Prostate gland (tissue), 2 donors: ENCODE measurements around the gene EPHA2. TPM values are rescaled to one million over a fixed set of nuclear protein-coding genes. Genes with fewer than 3 reads are reported as not detected.

ENCODE experiments used
- DNase-seq: peaks from one replicate; pipeline ENCODE4 v3.0.0-alpha.2; 2019; ENCODE audit warnings: low spot score
- H3K27ac ChIP-seq, 2 donors: fragments of 200-600 bp; sonication (generic); 2 replicates each; pipeline ENCODE4 v1.5.1; 2017 to 2019
- H3K27me3 ChIP-seq: fragments of 200-600 bp; sonication (generic); replicated peaks from 2 replicates; pipeline ENCODE4 v1.5.1; 2019; ENCODE audit not compliant: insufficient read depth
- H3K36me3 ChIP-seq, 2 donors: fragments of 200-600 bp; sonication (generic); 1 replicate in 1 of 2; 2 replicates in 1 of 2; pipeline versions ENCODE4 v1.5.1 to v1.8.1; 2017 to 2019
- H3K4me1 ChIP-seq: fragments of 200-600 bp; sonication (generic); replicated peaks from 2 replicates; pipeline ENCODE4 v1.5.1; 2019
- H3K4me3 ChIP-seq, 2 donors: fragments of 200-600 bp; sonication (generic); 2 replicates each; pipeline ENCODE4 v1.5.1; 2017 to 2019
- H3K9me3 ChIP-seq: fragments of 200-600 bp; sonication (generic); 2 replicates; pipeline ENCODE4 v1.5.1; 2017
- POLR2A ChIP-seq: fragments of 450-650 bp; IDR thresholded peaks from one replicate; pipeline ENCODE4 v1.6.1; 2016; ENCODE audit warnings: antibody characterized with exemption, mild to moderate bottlenecking
- POLR2AphosphoS5 ChIP-seq: sonication (generic); formaldehyde crosslinking; IDR thresholded peaks from one replicate; pipeline ENCODE4 v1.6.1; 2017; ENCODE audit warnings: antibody characterized with exemption
- WGBS: methylation state at CpG from one replicate; pipeline ENCODE4 v1.1.5; 2018; 5-methylcytosine and 5-hydroxymethylcytosine counted together
- intact Hi-C: fragments of 100-400 bp; cut with DNase I; formaldehyde crosslinking; loops from one replicate; pipeline ENCODE4 v1.14.2; 2022
- total RNA-seq, 2 donors: library from RNA; depleted of rRNA; stranded (reverse); fragments of >200 nt; gene quantifications; one replicate each; pipeline ENCODE4 v1.1.0, GENCODE V29; 2016
- TF ChIP-seq, protein P1 (sequence below), 4 experiments: fragments of 200-600 bp in 2 of 4; fragments of 450-650 bp in 2 of 4; sonication (generic) in 2 of 4; IDR thresholded peaks; 1 replicate in 3 of 4; 2 replicates in 1 of 4; pipeline ENCODE4 v1.5.1; 2016 to 2019; ENCODE audit warnings: antibody characterized with exemption in 4 of 4, mild to moderate bottlenecking in 2 of 4, moderate library complexity in 2 of 4

The EPHA2 gene
- total RNA-seq, 2 donors from 2014 or later, result 14.8 to 17.7 TPM

DNA sequence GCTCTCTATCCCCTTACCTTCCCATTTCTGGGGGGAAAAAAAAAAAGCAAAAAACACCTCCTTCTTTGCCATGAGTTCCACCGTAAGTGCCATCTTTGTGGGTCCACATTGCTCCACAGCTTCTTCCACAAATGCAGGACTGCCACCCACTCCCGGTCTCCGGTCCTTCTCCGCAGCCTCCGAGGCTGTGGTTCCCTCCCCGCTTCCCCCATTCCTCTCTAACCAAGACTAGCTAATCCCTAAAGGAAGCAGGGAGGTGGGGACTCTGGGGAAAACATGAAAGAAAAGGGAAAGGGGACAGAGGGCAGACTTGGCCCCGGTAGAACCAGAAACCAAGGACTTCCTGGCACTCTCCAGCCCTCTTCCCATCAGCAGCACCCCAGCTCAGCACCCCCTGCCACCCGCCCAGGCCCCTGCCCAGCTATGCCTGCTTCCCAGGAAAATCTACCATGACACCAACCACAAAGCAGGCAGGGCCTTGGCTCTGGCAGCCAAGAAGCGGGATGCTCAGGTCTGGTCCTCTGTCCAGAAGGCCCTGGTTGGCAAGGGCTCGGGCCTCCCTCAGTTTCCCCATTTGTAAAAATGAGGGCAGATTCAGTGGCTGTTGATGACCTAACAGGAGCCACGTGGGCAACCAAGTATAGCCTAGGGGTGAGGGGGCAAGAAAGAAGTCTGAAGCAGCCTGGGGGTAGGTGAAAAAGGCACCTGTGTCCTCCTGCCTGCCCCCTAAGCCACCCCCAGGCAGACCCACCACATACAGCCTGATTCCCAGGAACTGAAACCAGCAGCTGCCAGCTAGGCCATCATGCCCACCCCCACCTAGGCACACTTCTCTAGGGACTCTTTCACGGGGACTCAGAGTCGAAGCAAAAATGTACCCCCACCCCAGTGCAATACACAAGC lies 2.5 kb downstream of the EPHA2 start:
- Histone ChIP-seq H3K36me3 (no peaks in the 10 kb centered on the region), H3K4me3 (peak overlapping the region; percentile 13 to 43), H3K27me3 (no peaks in the 10 kb centered on the region), H3K4me1 (no peaks in the 10 kb centered on the region), H3K9me3 (no peaks in the 10 kb centered on the region), H3K27ac (peak overlapping the region; percentile 69 to 76)
- TF ChIP-seq POLR2AphosphoS5, result no peak
- no peak for TF ChIP-seq POLR2A
- TF ChIP-seq, protein P1, sequence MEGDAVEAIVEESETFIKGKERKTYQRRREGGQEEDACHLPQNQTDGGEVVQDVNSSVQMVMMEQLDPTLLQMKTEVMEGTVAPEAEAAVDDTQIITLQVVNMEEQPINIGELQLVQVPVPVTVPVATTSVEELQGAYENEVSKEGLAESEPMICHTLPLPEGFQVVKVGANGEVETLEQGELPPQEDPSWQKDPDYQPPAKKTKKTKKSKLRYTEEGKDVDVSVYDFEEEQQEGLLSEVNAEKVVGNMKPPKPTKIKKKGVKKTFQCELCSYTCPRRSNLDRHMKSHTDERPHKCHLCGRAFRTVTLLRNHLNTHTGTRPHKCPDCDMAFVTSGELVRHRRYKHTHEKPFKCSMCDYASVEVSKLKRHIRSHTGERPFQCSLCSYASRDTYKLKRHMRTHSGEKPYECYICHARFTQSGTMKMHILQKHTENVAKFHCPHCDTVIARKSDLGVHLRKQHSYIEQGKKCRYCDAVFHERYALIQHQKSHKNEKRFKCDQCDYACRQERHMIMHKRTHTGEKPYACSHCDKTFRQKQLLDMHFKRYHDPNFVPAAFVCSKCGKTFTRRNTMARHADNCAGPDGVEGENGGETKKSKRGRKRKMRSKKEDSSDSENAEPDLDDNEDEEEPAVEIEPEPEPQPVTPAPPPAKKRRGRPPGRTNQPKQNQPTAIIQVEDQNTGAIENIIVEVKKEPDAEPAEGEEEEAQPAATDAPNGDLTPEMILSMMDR (IDR thresholded peaks at IDR 0.05), result no peak
- no peak for DNase-seq
- 48% methylated on average over 12 of the region's 13 CpGs for WGBS
- intact Hi-C loops, result no loop called here

DNA sequence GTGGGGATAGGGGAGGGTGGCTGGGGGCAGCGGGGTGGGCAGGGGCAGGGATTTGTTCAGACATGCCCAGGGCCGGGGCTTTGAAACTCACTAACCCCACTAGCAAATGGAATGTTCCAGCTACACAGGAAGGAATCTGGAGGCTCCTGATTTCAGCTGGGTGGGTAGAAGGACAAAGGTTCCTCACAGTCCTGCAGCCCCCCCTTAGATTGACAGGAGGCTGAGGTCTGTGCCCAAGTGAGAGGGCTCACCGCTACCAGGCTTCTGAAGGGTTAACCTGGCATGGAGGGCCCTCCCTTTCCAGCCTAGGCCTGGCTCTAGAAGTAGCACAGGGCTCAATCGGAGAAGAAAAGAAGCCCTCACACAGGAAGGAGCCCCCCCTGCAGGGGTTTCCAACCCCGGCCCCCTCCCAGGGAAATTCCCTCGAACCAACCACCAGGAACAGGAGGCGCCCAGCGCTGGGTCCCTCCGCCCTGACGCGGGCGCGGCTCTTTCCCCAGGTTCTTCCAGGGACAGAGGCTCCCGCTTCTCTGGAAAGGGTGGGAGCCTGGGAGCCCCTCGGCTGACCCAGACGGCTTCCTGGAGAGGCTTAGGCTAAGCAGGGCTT lies 3.3 kb downstream of the EPHA2 start:
- intact Hi-C loops, result no loop called here
- no peaks in the 10 kb centered on the region for H3K36me3 ChIP-seq
- H3K4me3 ChIP-seq, result peak overlapping the region in 1 of 2 donors; percentile 13
- WGBS, result 63% methylated on average over 16 of the region's 16 CpGs
- H3K4me1 ChIP-seq, result no peaks in the 10 kb centered on the region
- no peak for DNase-seq
- TF ChIP-seq POLR2A (no peak), POLR2AphosphoS5 (no peak)
- TF ChIP-seq, protein P1 (IDR thresholded peaks at IDR 0.05), result no peak
- no peaks in the 10 kb centered on the region for H3K27me3 ChIP-seq
- peak overlapping the region; percentile 69 to 76 for H3K27ac ChIP-seq
- no peaks in the 10 kb centered on the region for H3K9me3 ChIP-seq

DNA sequence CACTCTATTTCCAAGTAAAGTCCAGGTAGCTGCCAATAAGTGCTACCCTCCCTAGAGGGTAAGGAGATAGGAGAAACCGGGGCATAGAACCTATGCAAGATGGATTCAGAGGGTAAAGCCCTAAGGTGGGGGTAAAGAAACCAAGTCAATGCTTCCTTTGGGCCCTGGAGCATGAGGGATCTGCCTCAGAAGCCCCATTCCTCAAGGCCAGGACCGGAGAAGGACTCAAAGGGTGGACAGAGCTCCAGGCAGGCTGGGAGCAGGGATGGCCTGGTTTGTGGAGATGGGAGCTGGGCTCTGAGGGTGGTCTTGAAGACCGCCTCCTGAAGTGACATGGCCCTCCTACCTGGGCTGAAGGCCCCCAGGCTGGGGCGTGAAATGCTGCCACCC lies 3.9 kb downstream of the EPHA2 start:
- no peak for TF ChIP-seq POLR2AphosphoS5
- TF ChIP-seq, protein P1 (IDR thresholded peaks at IDR 0.05), result no peak
- TF ChIP-seq POLR2A, result no peak
- Histone ChIP-seq H3K36me3 (no peaks in the 10 kb centered on the region), H3K4me1 (no peaks in the 10 kb centered on the region), H3K9me3 (no peaks in the 10 kb centered on the region), H3K4me3 (no peak overlapping the region), H3K27me3 (no peaks in the 10 kb centered on the region), H3K27ac (peak overlapping the region; percentile 69 to 76)
- intact Hi-C loops, result no loop called here
- 91% methylated on average over 2 of the region's 4 CpGs for WGBS
- no peak for DNase-seq

DNA sequence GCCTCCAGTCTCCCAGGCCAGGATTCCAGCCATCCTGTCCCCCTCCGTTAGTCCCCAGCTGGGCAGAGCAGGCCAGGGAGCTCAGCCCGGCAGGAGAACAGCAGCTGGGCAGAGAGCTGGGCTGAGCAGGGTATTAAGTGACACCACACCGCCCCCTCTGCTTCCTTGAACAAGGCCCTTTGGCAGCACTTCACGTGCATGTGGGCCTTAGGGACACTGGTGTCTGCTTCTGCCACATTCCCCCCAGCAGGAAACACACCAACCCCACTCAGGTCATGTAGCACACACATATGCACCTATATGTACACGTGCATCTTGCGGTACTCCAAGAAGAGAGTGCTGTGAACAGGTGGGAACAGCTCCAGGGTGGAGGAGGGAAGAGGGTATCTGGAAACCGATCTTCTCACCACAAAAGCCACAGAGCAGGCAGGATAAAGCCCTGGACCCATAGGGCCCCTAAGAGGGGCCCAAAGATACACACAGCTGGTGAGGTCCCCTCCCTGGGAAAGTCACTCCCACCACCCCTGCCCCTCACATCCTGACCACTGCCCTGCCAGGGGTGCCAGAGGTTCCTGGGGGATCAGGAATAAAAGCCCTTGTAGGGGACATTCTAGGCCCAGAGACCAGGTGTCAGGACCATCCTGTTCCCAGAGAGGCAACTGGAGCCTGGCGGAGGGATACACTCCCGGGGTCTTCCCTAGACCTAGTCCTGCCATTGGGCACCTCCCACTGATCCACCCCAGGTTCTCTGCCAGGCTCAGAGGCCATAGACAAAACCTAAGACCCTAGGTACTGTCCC lies 4.5 kb downstream of the EPHA2 start:
- Histone ChIP-seq H3K4me1 (no peaks in the 10 kb centered on the region), H3K4me3 (no peak overlapping the region), H3K27ac (peak overlapping the region; percentile 69 to 76), H3K27me3 (no peaks in the 10 kb centered on the region), H3K9me3 (no peaks in the 10 kb centered on the region), H3K36me3 (no peaks in the 10 kb centered on the region)
- intact Hi-C loops, result no loop called here
- no peak for TF ChIP-seq POLR2AphosphoS5
- TF ChIP-seq, protein P1 (IDR thresholded peaks at IDR 0.05), result peak in 1 of 4 experiments; percentile 25
- DNase-seq, result no peak
- 36% methylated on average over 9 of the region's 9 CpGs for WGBS
